H54 (cell line): Measurements from ENCODE around the gene FIGN.

Experiments
- DNase-seq: peaks from one replicate; pipeline ENCODE4 v3.0.0; 2011; ENCODE audit warnings: low spot score, mixed read lengths; ENCODE audit not compliant: insufficient read length
- FAIRE-seq: peaks from 3 replicates; lab custom pipeline; 2011; peaks lifted over from hg19 to GRCh38; lab: Jason Lieb, UNC
- POLR2A ChIP-seq: IDR thresholded peaks from 2 replicates; pipeline ENCODE4 v1.6.1; 2011; ENCODE audit warnings: low read depth, mild to moderate bottlenecking, low read length

FIGN gene, protein sequence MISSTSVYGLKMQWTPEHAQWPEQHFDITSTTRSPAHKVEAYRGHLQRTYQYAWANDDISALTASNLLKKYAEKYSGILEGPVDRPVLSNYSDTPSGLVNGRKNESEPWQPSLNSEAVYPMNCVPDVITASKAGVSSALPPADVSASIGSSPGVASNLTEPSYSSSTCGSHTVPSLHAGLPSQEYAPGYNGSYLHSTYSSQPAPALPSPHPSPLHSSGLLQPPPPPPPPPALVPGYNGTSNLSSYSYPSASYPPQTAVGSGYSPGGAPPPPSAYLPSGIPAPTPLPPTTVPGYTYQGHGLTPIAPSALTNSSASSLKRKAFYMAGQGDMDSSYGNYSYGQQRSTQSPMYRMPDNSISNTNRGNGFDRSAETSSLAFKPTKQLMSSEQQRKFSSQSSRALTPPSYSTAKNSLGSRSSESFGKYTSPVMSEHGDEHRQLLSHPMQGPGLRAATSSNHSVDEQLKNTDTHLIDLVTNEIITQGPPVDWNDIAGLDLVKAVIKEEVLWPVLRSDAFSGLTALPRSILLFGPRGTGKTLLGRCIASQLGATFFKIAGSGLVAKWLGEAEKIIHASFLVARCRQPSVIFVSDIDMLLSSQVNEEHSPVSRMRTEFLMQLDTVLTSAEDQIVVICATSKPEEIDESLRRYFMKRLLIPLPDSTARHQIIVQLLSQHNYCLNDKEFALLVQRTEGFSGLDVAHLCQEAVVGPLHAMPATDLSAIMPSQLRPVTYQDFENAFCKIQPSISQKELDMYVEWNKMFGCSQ

DNA sequence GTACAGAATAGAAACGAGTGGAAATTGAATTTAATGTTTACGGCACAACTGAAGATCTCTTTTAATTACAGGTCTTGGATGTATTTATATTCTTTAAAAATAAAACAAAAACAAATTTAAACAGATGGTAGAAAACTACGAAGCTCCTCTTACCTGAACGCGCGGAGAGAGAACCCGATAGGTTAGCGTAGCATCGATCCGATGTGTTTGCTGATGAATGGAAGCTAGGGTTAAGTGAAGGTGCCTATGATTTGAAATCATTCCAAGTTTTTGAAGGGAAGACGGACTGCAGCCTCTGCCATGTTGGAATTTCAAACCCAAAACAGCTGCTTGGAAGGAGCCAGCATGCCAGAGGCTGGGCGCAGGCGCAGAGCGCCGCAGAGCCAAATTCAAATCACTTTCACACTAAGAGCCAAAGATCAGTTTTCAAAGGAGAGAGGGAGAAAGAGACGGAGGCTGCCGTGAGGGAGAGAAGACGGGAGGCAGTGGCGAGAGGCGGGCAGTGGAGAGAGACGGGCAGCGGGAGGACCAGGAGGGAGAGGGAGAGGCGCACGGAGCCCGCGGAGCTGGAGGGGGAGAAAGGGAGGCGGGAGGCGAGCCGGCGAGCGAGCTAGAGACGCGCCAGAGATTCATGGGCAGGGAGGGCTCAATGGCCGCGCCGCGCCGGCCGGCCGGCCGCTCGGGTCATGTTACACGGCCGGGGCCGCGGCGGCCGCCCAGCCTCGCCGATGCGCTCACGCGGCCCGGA is at the start of gene FIGN:
Gene FIGN (minus strand): TSS at position 324 of the 748 bp plus-strand sequence. CDS start 1,081 bp downstream, outside the sequence.
- peak; percentile 64 for TF ChIP-seq POLR2A
- DNase-seq (peak; percentile 55), FAIRE-seq (peak; percentile 97)

DNA sequence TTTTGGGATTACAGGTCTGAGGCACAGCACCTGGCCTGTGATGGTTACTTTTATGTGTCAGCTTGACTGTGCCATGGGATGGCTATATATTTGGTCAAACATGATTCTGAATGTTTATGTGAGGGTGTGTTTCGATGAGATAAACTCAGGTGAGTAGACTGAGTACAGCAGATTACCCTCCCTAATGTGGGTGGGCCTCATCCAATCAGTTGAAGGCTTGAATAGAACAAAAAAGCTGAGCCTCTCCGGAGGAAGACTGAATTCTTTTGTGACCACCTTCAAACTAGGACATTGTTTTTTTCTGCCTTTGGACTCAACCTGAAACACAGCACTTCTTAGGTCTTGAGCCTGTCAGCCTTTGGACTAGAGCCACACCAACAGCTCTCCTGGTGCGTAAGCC is 49.4 kb upstream of the FIGN start:
- no peak for TF ChIP-seq POLR2A

DNA sequence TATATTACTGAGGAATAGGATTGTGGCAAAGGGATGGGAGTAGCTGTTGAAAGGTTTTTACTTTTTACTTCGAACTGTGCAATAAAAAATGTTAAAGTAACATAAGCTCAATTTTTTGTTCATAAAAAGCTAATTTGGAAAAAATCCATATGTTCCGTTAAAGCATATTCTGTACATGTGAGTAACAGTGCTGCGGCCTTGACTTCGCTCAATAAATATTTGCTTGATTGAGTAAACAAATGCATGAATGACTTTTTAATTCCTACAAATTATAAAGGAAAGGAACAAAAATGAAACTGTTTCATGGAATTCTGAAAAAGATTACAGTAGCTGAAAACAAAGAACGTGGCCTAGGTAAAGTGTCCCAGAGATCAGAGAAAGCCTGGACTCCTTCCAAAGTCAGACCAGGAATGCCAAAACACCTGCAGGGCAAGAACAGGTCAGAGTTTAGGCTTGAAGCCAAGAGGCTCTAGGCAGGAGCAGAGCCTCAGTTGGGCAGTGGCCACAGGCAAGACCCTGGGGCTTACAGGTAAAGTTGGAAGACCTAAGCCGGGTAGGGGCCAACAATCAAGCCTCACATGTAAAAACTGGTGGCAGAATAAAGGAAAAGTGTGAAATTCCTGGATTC is 44.3 kb upstream of the FIGN start:
- DNase-seq: no peak
- TF ChIP-seq POLR2A: no peak
- FAIRE-seq: no peak

More for the DNA sequence above, 49.4 kb upstream of the FIGN start:
- FAIRE-seq (no peak), DNase-seq (no peak)

DNA sequence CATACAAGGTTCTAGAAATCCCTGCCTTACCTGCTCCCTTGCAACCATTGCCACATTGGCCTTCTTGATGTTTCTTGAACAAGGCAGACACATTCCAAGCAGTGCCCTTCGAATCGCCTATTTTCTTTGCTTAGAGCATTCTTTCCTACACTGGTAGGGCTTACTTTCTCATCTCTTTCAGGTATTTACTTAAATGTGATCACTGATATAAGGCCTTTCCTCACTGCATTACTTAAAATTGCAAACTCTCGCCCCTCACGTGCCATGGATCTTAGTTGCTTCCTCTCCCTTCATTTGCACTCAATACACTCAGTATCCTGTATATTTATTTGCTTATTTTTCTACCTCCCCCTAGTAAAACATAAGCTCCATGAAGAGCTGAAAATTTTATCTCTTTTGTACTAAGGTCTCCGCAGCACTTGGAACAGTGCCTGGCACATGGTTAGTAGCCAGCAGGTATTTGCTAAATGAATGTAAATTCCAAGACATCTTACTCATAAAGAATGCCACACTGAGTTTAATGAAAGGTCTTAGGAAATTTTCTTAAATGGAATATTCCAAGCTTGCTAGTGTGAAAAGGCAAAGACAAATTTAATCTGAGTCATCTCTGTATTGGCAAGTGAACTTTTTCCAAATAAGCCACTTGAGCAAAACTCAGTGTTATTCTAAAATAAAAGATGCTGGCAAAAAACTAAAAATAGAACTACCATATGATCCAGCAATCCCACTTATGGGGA is 42.4 kb upstream of the FIGN start:
- TF ChIP-seq POLR2A: no peak
- DNase-seq (peak; percentile 23), FAIRE-seq (peak; percentile 95)

DNA sequence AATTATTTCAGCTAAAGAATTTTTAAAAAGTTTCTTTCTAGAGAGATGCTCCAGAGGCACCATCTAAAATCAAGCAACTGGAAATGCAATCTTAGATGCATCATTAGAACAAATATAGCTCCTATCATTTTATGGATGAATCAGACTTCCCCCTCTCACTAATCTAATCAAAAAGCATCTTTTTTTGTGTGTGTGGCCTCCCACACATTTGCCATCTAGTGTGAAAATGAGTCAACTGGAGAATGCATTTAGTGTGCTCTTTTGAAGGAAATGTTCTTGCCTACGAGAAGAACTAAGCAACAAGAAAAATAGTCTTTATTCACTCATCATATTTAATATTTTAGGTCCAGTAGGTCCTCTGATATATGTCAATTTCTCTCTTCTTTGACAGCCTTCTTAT is 39.5 kb upstream of the FIGN start:
- TF ChIP-seq POLR2A: no peak
- DNase-seq: no peak
- FAIRE-seq: no peak

DNA sequence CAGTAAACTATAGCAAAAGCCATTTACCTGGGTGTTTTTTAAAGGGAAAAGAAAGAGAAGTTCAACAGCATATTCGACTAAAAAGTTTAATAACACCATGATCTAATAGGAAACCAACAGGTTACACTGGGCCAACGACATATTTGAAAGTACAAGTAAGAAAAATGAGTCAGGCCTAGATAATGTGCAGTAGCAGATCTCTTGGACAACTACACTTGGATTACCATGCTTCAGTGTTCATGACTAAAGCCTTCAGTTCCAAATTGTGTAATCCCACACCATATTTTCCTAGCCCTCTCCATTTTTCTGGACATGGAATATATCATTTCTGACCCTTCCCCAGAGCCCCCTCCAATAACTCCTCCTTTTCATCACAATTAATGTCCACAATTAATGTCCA is 39.1 kb upstream of the FIGN start:
- TF ChIP-seq POLR2A: no peak
- FAIRE-seq (peak; percentile 99), DNase-seq (peak; percentile 33)

DNA sequence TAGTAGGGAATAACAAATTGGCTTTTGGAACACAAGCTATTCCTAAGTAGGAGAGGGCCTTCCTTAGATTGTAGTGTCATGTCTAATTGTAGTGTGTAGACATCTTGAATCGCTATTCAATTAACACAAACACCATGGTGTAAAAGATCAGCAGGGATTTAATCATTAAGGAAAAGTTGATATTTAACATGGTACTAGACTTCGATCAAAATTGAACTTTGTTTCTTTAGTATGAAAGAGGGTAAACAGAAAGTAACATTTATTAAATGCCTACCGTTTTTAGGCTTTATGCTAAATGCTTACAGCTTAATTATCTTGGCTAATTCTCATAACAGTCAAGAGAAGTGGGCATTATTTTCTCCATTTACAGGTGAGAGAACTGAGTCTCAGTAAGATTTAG is 37.5 kb upstream of the FIGN start:
- DNase-seq (no peak), FAIRE-seq (no peak)
- no peak for TF ChIP-seq POLR2A

DNA sequence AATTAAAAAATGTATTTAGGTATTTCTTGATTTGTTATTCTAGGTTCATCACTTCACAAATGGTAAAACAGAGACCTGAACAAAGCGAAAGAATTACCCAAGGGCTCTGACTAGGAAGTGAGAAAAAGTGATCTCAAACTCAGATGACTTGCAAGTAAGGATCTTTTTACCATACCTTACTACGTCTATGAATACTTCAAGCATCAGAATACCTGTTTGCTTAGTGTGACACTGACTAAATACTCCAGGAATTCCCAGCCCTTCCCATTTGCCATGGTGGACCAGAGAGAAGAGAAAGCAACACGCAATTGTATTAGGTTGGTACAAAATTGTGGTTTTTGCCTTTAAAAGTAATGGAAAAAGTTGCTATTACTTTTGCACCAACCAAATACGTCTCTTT is 35.8 kb upstream of the FIGN start:
- DNase-seq (no peak), FAIRE-seq (no peak)
- TF ChIP-seq POLR2A: no peak

DNA sequence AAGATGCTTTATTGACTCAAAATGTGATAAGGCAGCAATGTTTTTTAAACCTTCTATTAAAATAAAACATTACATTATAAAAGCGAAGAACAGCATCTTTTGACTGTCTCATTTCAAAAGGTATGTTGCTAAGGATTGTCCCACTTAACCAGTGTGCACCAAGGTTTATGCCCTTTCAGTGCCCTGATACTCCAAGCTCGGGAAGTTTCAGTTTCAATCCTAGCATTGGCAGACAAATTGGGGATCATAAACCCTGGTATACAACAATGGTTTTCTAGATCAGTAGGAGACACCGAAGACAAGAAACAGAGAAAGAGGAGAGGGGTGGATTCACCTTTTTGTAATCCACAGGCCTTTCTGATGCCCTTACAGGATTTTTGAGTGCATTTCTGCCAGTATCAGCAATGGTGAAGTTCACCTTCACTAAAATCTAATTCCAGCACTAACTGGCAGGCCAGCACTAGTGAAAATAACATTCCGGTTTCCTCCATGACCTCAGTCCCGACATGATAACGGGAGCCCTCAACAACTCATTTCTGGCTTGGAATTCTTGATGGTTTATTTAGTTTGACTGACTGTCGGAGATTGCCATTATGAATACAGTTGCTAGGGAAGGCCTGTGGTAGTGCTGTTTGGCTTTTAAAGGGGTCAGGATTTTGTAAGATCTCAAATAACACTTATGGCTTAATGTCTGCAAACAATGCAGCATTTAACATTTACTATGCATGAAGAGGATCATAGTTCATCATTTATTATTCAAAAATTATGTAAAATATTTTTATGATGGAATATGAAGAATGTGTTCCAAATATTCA is 33.3 kb upstream of the FIGN start:
- DNase-seq: no peak
- no peak for TF ChIP-seq POLR2A
- no peak for FAIRE-seq

DNA sequence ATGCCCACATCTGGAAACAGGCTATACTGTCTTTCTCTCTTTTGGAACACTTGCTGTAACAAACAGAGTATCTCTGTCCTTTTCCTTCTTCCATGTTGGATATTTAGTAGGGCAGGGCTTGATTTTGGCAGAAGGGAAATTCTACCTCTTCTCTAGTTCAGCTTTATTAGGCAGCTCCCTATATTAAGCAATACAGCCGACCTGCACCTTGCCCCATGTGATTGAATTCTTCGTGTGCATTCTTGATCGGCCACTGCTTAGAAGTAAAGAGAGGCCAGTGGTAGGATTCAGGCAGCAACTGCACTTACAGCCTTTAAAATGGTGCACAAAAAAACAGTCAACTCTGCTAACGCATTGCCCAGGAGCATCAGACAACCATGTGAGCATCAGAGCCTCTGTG is 31.3 kb upstream of the FIGN start:
- DNase-seq (no peak), FAIRE-seq (no peak)
- TF ChIP-seq POLR2A: no peak

DNA sequence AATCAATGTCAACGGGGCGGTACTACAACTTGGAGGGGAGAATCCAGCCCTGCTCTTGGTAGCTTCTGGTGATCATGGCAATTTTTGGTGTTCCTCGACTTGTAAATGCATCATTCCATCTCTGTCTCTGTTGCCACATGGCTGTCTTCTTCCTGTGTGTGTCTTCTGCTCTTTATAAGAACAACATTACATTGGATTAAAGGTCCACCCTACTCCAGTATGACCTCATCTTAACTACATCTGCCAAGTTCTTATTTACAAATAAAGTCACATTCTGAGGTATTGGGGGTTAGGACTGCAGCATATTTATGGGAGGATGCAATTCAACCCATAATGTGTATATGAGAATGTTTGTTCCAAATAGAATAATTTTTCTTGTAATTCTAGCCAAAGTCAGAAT is 28.8 kb upstream of the FIGN start:
- no peak for DNase-seq
- FAIRE-seq: no peak
- TF ChIP-seq POLR2A: no peak

DNA sequence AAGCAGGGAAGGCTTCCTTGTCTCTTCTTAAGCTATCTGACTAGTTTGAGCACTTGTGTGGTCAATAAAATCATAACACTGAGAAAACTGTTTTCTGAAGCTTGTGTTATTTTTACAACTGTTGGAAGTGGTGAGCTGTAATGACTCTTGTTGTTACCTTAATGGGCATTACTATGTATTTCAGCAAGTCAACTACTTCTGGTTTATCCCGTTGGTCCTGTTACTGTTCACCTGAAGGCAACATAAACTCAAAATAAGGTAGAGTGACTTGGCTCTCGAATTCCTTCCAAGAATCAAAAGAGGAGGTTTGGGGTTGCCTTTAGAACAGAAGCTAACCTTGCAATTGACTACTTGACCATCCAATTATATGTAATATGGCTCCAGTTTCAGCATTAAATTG is 23.2 kb upstream of the FIGN start:
- no peak for TF ChIP-seq POLR2A
- FAIRE-seq (no peak), DNase-seq (no peak)
